Mucosa of descending colon (tissue), 3 donors: ENCODE data around the gene KCNH6. TPM values are rescaled to one million over a fixed set of nuclear protein-coding genes. Genes with fewer than 3 reads are reported as not detected.

Source experiments
- ATAC-seq: fragments of 200-7000 bp; cut with Tn5 transposase; one replicate; pipeline ENCODE4 v1.9.1; 2020; ENCODE audit warnings: mild to moderate bottlenecking, moderate library complexity
- DNase-seq, 3 donors: peaks; one replicate each; pipeline ENCODE4 v3.0.0-alpha.2; 2020
- H3K36me3 ChIP-seq: fragments of 200-600 bp; one replicate; pipeline ENCODE4 v1.8.0; 2021; ENCODE audit warnings: low read depth, mild to moderate bottlenecking
- H3K4me1 ChIP-seq: fragments of 200-600 bp; one replicate; pipeline ENCODE4 v1.8.0; 2021; ENCODE audit warnings: low read depth, mild to moderate bottlenecking
- H3K4me3 ChIP-seq: fragments of 200-600 bp; one replicate; pipeline ENCODE4 v1.8.0; 2021; ENCODE audit warnings: mild to moderate bottlenecking
- H3K9me3 ChIP-seq: fragments of 200-600 bp; one replicate; pipeline ENCODE4 v1.8.0; 2021; ENCODE audit warnings: mild to moderate bottlenecking
- intact Hi-C, 2 donors: fragments of 100-400 bp; cut with DNase I in 1 of 2; cut with micrococcal nuclease in 1 of 2; formaldehyde crosslinking; loops; one replicate each; pipeline versions ENCODE4 v1.11.0 to v1.11.1; 2022; cut with DNase I, micrococcal nuclease
- total RNA-seq, 3 donors: library from RNA; stranded (reverse); fragmentation: NEBNext Ultra II Directional in 2 of 3; extraction: Animal tissue kit (Norgen Biotek cat#: 25700) in 2 of 3; gene quantifications; one replicate each; pipeline versions ENCODE4 v1.2.1 to v1.2.4, GENCODE V29; 2021 to 2023
- TF ChIP-seq, protein P1 (sequence below): fragments of 200-600 bp; IDR thresholded peaks from one replicate; pipeline ENCODE4 v1.8.0; 2022; ENCODE audit warnings: antibody characterized with exemption, mild to moderate bottlenecking
- donor health status: DM: no; HTN: no; CAD: no; lungs with moderate emphysema.
- donor health status: DM: no; HTN: no; CAD: no.
- donor health status: DM: no; HTN: yes; CAD: no.

KCNH6 gene
- total RNA-seq, 3 donors from 2014 or later = 0.58 to 0.64 TPM; not detected in 1

DNA sequence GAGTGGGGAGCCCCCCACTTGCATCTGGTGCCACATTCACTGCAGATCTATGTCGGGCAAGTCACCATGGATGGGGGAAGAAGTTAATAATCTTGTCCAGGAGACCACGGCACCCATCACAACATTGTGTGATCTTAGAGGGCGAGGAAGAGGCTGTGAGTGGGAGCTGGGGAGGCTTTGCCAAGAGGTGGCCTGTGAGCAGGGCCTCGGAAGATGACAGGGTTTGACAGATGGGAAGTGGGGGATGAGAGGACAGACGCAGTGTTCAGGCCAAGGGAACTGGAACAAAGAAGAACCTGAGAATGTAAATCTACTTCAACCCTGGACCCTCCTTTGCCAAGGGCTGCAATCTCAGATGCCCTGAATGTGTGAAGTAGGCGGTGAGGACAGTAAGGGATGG, 33.9 kb upstream of the KCNH6 start:
- H3K4me3 ChIP-seq = no peak overlapping the region
- TF ChIP-seq, protein P1, sequence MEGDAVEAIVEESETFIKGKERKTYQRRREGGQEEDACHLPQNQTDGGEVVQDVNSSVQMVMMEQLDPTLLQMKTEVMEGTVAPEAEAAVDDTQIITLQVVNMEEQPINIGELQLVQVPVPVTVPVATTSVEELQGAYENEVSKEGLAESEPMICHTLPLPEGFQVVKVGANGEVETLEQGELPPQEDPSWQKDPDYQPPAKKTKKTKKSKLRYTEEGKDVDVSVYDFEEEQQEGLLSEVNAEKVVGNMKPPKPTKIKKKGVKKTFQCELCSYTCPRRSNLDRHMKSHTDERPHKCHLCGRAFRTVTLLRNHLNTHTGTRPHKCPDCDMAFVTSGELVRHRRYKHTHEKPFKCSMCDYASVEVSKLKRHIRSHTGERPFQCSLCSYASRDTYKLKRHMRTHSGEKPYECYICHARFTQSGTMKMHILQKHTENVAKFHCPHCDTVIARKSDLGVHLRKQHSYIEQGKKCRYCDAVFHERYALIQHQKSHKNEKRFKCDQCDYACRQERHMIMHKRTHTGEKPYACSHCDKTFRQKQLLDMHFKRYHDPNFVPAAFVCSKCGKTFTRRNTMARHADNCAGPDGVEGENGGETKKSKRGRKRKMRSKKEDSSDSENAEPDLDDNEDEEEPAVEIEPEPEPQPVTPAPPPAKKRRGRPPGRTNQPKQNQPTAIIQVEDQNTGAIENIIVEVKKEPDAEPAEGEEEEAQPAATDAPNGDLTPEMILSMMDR = no peak
- no peaks in the 10 kb centered on the region for H3K36me3 ChIP-seq
- intact Hi-C loops = no loop called here
- no peak for ATAC-seq
- H3K9me3 ChIP-seq = no peaks in the 10 kb centered on the region
- no peaks in the 10 kb centered on the region for H3K4me1 ChIP-seq
- DNase-seq = no peak

DNA sequence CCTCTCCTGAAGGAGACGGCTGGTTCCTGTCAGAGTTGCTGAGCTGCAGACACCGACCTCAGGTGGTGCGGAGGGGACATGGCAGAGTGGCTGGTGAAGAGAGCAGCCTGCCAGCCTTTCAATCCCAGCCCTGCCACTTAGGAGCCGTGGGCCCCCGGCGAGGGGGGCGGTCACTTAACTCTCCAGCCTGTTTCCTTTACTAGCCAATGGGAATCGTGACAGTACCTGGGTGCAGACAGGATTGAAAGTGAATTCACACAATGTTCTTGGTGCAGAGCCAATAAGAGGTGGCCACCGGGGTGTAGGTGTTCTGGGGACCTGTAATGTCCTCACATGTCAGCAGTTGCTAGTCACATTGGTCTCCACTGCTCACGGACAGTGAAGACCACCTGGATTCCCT, 32.8 kb upstream of the KCNH6 start:
- H3K4me3 ChIP-seq = no peak overlapping the region
- H3K9me3 ChIP-seq = no peaks in the 10 kb centered on the region
- H3K4me1 ChIP-seq = no peaks in the 10 kb centered on the region
- DNase-seq = peak in 1 of 3 donors; percentile 14
- ATAC-seq = no peak
- intact Hi-C loops = no loop called here
- TF ChIP-seq, protein P1 = no peak
- H3K36me3 ChIP-seq = no peaks in the 10 kb centered on the region

DNA sequence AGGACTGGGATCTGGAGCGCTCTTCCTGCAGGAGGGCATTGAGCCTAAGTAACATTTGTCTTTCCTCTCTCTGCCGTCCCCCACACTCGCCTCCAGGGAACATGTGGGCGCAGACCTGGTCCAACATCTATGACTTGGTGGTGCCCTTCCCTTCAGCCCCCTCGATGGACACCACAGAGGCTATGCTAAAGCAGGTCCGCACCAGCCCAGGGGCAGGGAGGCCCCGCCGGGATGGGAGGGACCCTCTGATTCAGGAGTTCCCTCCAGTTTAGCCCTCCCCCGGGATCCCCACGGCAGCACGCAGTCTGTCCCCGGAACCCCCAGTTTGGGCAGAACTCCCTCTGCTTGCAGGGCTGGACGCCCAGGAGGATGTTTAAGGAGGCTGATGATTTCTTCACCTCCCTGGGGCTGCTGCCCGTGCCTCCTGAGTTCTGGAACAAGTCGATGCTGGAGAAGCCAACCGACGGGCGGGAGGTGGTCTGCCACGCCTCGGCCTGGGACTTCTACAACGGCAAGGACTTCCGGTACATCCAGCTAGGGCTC, 32.2 kb upstream of the KCNH6 start:
- TF ChIP-seq, protein P1 = no peak

DNA sequence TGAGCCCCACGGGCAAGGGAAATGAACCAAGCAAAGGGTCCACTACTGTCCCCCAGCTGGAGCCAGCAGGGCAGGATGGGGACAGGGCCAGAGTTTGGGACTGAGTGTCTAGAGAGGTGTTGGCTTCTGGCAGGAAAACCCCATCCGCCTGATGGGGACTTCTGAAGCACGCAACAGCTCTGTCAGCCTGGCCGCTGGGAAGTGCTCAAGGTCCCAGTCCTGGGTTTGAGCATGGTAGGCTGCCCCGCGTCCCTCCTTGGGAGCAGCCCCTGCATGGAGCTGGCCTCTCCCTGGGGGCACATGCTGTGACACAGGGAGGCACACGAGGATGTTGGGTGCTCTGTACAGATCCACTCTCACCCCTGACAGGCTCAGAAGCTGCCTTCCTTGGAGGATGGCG, 31.7 kb upstream of the KCNH6 start:
- intact Hi-C loops = no loop called here
- H3K36me3 ChIP-seq = no peaks in the 10 kb centered on the region
- DNase-seq (no peak), ATAC-seq (no peak)
- H3K9me3 ChIP-seq = no peaks in the 10 kb centered on the region
- H3K4me3 ChIP-seq = no peak overlapping the region
- no peaks in the 10 kb centered on the region for H3K4me1 ChIP-seq
- TF ChIP-seq, protein P1 = no peak

More for the DNA sequence above, 32.2 kb upstream of the KCNH6 start:
- peak in 1 of 3 donors; percentile 24 for DNase-seq
- H3K4me1 ChIP-seq = no peaks in the 10 kb centered on the region
- H3K4me3 ChIP-seq = no peak overlapping the region
- no peaks in the 10 kb centered on the region for H3K9me3 ChIP-seq
- intact Hi-C loops = no loop called here
- no peak for ATAC-seq
- no peaks in the 10 kb centered on the region for H3K36me3 ChIP-seq

DNA sequence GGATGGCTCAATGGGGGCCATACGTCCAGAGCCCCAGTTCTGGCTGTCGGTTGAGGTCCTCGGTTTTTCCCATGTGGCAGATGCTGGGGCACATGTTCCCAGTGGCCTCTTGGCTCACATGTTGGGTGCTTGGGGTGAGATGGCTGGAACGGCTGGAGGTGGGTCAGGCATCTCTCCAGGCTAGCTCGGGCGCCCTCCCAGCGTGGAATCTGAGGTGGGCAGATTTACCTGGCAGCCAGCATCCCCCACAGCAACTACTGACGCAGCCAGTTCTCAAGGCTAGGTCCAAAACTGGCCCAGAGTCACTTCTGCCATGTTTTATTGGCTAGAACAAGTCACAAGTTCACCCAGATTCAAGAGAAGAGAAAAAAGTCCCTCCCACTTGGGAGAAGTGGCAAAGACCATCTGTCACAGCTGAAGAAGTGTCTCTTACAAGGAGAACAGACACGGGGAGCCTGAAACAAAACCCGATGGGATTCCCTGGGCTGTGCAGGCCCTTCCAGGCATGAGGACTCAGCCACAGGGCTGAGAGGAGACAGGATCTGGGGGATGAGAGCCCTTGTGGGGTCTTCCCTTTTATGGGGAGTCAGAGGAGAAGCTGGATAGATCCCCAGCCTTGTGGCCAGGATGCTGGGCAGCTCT, 31.1 kb upstream of the KCNH6 start:
- no peak for DNase-seq
- Histone ChIP-seq H3K4me3 (no peak overlapping the region), H3K36me3 (no peaks in the 10 kb centered on the region)

More for the DNA sequence above, 31.1 kb upstream of the KCNH6 start:
- TF ChIP-seq, protein P1 = no peak
- no peaks in the 10 kb centered on the region for H3K9me3 ChIP-seq
- intact Hi-C loops = no loop called here
- ATAC-seq = no peak
- no peaks in the 10 kb centered on the region for H3K4me1 ChIP-seq
